Measurements from ENCODE around the gene ELF2.

Gene ELF2

DNA sequence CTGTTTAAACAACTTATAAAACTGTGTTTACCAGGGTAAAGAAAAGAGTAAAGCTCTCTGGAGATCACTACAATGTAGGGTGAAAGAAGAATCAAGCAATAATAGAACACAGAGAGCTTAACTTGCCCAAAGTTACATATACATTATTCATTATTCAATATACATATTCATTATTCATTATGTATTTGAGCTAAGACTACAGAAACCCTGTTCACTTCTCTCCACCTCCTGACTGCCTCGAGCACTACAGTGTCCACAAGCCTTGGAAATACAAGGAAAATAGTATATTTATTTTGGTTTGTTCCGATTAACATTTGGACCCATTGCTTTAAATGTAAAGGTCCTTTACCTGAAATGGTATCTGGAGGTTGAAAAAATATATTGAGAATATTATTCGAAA lies 35.9 kb upstream of the ELF2 start:
- H3K9me3 ChIP-seq (ENCODE audit: control insufficient read depth, insufficient read depth, low read depth, low read length) = no peaks in the 10 kb centered on the region
- TF ChIP-seq MZF1 (tag by site-specific recombination; IDR thresholded peaks at IDR 0.05; ENCODE audit: borderline replicate concordance) (no peak), ZNF600 (tag by site-specific recombination; IDR thresholded peaks at IDR 0.05) (no peak), GLIS2 (tag by site-specific recombination; IDR thresholded peaks at IDR 0.05) (no peak), YY1 (tag by site-specific recombination; IDR thresholded peaks at IDR 0.05) (no peak), ZNF138 (tag by site-specific recombination; IDR thresholded peaks at IDR 0.05; ENCODE audit: borderline replicate concordance) (no peak), ZNF140 (tag by site-specific recombination; IDR thresholded peaks at IDR 0.05) (no peak), ZNF354C (tag by site-specific recombination; IDR thresholded peaks at IDR 0.05; ENCODE audit: borderline replicate concordance, low read depth) (no peak), GLI2 (tag by site-specific recombination; IDR thresholded peaks at IDR 0.05; ENCODE audit: borderline replicate concordance, low read depth) (no peak), YY2 (tag by site-specific recombination; IDR thresholded peaks at IDR 0.05) (no peak), ZNF776 (tag by site-specific recombination; IDR thresholded peaks at IDR 0.05; ENCODE audit: borderline replicate concordance) (no peak), ZNF37A (tag by site-specific recombination; IDR thresholded peaks at IDR 0.05) (no peak), ZNF549 (tag by site-specific recombination; IDR thresholded peaks at IDR 0.05) (no peak)
- TF ChIP-seq, protein P1, sequence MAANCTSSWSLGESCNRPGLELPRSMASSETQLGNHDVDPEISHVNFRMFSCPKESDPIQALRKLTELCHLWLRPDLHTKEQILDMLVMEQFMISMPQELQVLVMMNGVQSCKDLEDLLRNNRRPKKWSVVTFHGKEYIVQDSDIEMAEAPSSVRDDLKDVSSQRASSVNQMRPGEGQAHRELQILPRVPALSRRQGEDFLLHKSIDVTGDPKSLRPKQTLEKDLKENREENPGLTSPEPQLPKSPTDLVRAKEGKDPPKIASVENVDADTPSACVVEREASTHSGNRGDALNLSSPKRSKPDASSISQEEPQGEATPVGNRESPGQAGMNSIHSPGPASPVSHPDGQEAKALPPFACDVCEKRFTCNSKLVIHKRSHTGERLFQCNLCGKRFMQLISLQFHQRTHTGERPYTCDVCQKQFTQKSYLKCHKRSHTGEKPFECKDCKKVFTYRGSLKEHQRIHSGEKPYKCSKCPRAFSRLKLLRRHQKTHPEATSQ (tag by site-specific recombination; IDR thresholded peaks at IDR 0.05) = no peak
- TF ChIP-seq, protein P2, sequence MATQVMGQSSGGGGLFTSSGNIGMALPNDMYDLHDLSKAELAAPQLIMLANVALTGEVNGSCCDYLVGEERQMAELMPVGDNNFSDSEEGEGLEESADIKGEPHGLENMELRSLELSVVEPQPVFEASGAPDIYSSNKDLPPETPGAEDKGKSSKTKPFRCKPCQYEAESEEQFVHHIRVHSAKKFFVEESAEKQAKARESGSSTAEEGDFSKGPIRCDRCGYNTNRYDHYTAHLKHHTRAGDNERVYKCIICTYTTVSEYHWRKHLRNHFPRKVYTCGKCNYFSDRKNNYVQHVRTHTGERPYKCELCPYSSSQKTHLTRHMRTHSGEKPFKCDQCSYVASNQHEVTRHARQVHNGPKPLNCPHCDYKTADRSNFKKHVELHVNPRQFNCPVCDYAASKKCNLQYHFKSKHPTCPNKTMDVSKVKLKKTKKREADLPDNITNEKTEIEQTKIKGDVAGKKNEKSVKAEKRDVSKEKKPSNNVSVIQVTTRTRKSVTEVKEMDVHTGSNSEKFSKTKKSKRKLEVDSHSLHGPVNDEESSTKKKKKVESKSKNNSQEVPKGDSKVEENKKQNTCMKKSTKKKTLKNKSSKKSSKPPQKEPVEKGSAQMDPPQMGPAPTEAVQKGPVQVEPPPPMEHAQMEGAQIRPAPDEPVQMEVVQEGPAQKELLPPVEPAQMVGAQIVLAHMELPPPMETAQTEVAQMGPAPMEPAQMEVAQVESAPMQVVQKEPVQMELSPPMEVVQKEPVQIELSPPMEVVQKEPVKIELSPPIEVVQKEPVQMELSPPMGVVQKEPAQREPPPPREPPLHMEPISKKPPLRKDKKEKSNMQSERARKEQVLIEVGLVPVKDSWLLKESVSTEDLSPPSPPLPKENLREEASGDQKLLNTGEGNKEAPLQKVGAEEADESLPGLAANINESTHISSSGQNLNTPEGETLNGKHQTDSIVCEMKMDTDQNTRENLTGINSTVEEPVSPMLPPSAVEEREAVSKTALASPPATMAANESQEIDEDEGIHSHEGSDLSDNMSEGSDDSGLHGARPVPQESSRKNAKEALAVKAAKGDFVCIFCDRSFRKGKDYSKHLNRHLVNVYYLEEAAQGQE (tag by site-specific recombination; IDR thresholded peaks at IDR 0.05) = no peak
- no peaks in the 10 kb centered on the region for H3K36me3 ChIP-seq (ENCODE audit: control insufficient read depth in 2 of 2, insufficient read depth in 1 of 2, low read length in 2 of 2)
- H3K27ac ChIP-seq (ENCODE audit: extremely low read depth, low read depth, low read length) = no peak overlapping the region
- ChIA-PET CTCF (interaction anchor here (1.1 kb wide), 1 partner anchor 22 kb away, joined by 3 read pairs; no protein-coding TSS in a partner anchor), POLR2A (interaction anchor here (0.7 kb wide), 1 partner anchor 36 kb away, joined by 3 read pairs; the partner anchor contains the start of gene ELF2)
- H3K4me3 ChIP-seq (ENCODE audit: low read depth, low read length) = no peak overlapping the region
- 0 out of 2 replicates have a peak, but pooled peaks cover 3% of the 10 kb centered on the region for H3K4me1 ChIP-seq (ENCODE audit: control insufficient read depth, insufficient read depth, low read length)

DNA sequence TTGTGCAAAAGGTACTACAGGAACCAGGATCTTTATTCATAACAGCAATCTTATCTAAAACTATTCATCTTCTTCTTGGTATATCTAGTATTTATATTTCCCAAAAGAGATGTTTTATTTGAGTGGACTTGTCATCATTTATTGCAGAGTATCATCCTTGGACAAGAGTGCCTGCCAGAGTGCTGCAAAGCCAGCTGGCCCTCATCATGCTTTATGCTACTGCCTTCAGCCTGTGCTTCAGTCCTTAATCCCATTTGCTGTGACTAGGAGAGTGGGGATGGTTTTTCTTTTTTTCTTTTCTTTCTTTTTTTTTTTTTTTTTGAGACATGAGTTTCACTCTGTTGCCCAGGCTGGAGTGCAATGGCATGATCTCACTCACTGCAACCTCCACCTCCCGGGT lies 33.5 kb upstream of the ELF2 start:
- ChIA-PET POLR2A (interaction anchor here (0.6 kb wide), 1 partner anchor 25 kb away, joined by 3 read pairs; no protein-coding TSS in a partner anchor), CTCF (no interaction called here)
- Histone ChIP-seq H3K4me1 (ENCODE audit: control insufficient read depth, insufficient read depth, low read length) (0 out of 2 replicates have a peak, but pooled peaks cover 3% of the 10 kb centered on the region), H3K9me3 (ENCODE audit: control insufficient read depth, insufficient read depth, low read depth, low read length) (no peaks in the 10 kb centered on the region), H3K36me3 (ENCODE audit: control insufficient read depth in 2 of 2, insufficient read depth in 1 of 2, low read length in 2 of 2) (no peaks in the 10 kb centered on the region), H3K4me3 (ENCODE audit: low read depth, low read length) (no peak overlapping the region), H3K27ac (ENCODE audit: extremely low read depth, low read depth, low read length) (no peak overlapping the region)
- TF ChIP-seq ZNF223 (tag by site-specific recombination; IDR thresholded peaks at IDR 0.05) = no peak
- no peak for TF ChIP-seq GLI2 (tag by site-specific recombination; IDR thresholded peaks at IDR 0.05; ENCODE audit: borderline replicate concordance, low read depth)
- no peak for TF ChIP-seq ZNF791 (tag by site-specific recombination; IDR thresholded peaks at IDR 0.05)
- TF ChIP-seq ZNF10 (tag by site-specific recombination; IDR thresholded peaks at IDR 0.05) = no peak
- TF ChIP-seq REPIN1 (tag by site-specific recombination; IDR thresholded peaks at IDR 0.05; ENCODE audit: low read depth) = no peak
- TF ChIP-seq ZNF529 (tag by site-specific recombination; IDR thresholded peaks at IDR 0.05; ENCODE audit: insufficient replicate concordance) = no peak
- no peak for TF ChIP-seq ZNF530 (tag by site-specific recombination; IDR thresholded peaks at IDR 0.05; ENCODE audit: low read depth)
- no peak for TF ChIP-seq ZNF792 (tag by site-specific recombination; IDR thresholded peaks at IDR 0.05)
- TF ChIP-seq, protein P3, sequence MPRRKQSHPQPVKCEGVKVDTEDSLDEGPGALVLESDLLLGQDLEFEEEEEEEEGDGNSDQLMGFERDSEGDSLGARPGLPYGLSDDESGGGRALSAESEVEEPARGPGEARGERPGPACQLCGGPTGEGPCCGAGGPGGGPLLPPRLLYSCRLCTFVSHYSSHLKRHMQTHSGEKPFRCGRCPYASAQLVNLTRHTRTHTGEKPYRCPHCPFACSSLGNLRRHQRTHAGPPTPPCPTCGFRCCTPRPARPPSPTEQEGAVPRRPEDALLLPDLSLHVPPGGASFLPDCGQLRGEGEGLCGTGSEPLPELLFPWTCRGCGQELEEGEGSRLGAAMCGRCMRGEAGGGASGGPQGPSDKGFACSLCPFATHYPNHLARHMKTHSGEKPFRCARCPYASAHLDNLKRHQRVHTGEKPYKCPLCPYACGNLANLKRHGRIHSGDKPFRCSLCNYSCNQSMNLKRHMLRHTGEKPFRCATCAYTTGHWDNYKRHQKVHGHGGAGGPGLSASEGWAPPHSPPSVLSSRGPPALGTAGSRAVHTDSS (tag by site-specific recombination; IDR thresholded peaks at IDR 0.05) = no peak
- no peak for TF ChIP-seq ZNF654 (tag by site-specific recombination; IDR thresholded peaks at IDR 0.05; ENCODE audit: low read depth)
- TF ChIP-seq ZNF239 (tag by site-specific recombination; IDR thresholded peaks at IDR 0.05) = no peak
- no peak for TF ChIP-seq SP7 (tag by site-specific recombination; IDR thresholded peaks at IDR 0.05)
